ENCODE measurements around the gene SPA17. TPM values are rescaled to one million over a fixed set of nuclear protein-coding genes. Genes with fewer than 3 reads are reported as not detected.

Gene SPA17
- total and polyA plus RNA-seq, 7 donors: 2.3 to 23.8 (median 7.1) TPM

DNA sequence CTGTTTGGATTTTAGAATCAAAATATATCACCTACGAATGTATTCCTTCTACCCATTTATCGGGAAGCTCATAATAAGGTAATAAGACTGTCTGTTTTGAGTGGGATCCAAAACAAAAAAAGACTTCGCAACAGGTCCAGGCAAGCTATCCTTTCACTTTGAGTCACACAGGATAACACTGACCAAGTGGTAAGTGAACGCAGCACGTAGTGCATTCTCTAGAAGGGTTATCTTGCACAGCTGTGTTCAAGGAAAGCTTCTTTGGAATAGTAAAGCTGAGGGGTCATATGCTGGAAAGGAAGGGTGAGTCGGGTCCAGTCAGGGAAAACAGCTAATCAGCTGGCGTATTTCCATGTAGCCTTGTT is 43.7 kb downstream of the SPA17 start:
- no peaks in the 10 kb centered on the region for H3K9me3 ChIP-seq
- intact Hi-C loops (cut with DNase I): no loop called here
- TF ChIP-seq POLR2AphosphoS5 (IDR thresholded peaks at IDR 0.05): no peak
- no peak for DNase-seq
- H3K27ac ChIP-seq: peak overlapping the region in 1 of 4 donors; percentile 20
- peaks cover 0 to 13% (median 9%) of the 10 kb centered on the region in 4 donors for H3K4me1 ChIP-seq
- WGBS, 2 donors: 61 to 72% methylated on average over 7 of the region's 7 CpGs
- H3K36me3 ChIP-seq: no peaks in the 10 kb centered on the region
- H3K4me3 ChIP-seq: peak overlapping the region in 3 of 4 donors; percentile 35 to 43 (median 40)
- H3K27me3 ChIP-seq: peaks cover 6 to 66% (median 33%) of the 10 kb centered on the region in 3 donors

DNA sequence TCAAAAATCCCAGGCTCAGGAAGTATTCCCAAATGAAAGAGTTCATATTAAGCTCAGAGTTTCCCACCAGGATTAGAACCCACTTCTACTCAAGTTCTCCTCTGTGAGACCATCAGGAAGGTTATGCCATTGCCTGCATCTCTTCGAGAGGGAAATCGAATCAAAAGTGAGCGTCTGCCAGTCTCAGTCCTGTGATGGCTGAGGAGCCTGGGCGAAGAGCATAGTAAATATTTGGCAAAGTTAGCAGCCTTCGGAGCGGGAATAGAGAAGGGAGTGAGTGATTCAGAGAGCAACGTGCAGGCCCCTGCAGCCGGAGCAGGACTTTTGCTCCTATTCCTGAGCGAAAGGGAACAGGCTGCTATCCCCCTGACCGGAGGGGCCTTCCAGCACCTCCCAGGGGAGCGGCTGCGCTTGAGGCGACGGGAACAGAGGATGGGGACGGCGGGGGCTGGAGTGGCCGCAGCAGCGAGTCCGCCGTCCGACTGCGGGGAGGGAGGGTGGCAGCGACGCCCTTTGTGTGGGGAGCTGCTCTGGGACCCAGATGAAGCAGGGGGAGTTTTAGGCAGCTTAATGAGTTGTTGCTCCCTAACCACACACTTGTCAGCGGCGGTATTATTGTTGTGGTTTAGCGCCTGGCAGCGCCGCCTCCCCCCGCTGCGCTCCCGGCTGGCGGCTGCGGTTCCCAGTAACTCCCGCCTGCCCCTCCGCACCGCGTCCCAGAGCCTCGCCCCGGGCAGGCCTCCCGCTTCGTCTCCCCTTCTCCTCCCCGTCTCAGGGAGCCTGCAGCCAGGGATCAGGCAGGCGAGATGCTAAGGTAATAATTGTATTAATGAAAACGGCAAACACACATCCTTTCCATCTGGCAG is 44.3 kb downstream of the SPA17 start:
- H3K4me1 ChIP-seq: peaks cover 0 to 13% (median 9%) of the 10 kb centered on the region in 4 donors
- intact Hi-C loops (cut with DNase I): no loop called here
- no peak for DNase-seq
- no peaks in the 10 kb centered on the region for H3K9me3 ChIP-seq
- H3K27ac ChIP-seq: peak overlapping the region in 1 of 4 donors; percentile 20
- peaks cover 6 to 72% (median 33%) of the 10 kb centered on the region in 3 donors for H3K27me3 ChIP-seq
- peak overlapping the region; percentile 8 to 43 (median 38) for H3K4me3 ChIP-seq
- no peak for TF ChIP-seq CTCF (IDR thresholded peaks at IDR 0.05)
- TF ChIP-seq POLR2A (IDR thresholded peaks at IDR 0.05): no peak
- TF ChIP-seq EP300 (IDR thresholded peaks at IDR 0.05): no peak
- no peak for TF ChIP-seq POLR2AphosphoS5 (IDR thresholded peaks at IDR 0.05)
- WGBS, 2 donors: 1% methylated on average over 45 of the region's 45 CpGs
- H3K36me3 ChIP-seq: no peaks in the 10 kb centered on the region

DNA sequence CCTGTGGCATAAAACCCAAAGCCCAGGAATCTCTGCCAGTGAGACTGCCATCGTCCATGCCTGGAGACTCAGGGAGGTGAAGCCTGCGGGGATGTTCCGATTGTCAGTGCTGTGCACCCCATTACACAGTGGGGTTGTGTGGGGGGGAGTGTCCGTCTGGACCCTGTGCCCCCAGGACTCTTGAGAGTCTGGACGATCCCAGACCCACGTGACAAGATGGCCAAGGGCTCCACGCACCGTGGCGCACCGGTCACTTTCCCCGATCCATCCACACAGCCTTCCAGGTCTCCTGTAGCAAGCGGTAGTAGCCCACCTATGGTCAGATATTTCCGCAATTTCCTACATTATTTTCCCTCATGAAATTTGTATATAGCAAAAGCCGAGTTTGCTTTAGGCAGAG is 45.1 kb downstream of the SPA17 start:
- intact Hi-C loops (cut with DNase I): no loop called here
- TF ChIP-seq CTCF (IDR thresholded peaks at IDR 0.05) (no peak), EP300 (IDR thresholded peaks at IDR 0.05) (no peak), POLR2AphosphoS5 (IDR thresholded peaks at IDR 0.05) (no peak), POLR2A (IDR thresholded peaks at IDR 0.05) (no peak)
- Histone ChIP-seq H3K27ac (no peak overlapping the region), H3K9me3 (no peaks in the 10 kb centered on the region), H3K27me3 (peaks cover 6 to 75% (median 33%) of the 10 kb centered on the region in 3 donors), H3K4me1 (peaks cover 0 to 13% (median 9%) of the 10 kb centered on the region in 4 donors), H3K36me3 (no peaks in the 10 kb centered on the region), H3K4me3 (no peak overlapping the region)
- 70 to 73% methylated on average over 14 of the region's 14 CpGs for WGBS, 2 donors
- no peak for DNase-seq

DNA sequence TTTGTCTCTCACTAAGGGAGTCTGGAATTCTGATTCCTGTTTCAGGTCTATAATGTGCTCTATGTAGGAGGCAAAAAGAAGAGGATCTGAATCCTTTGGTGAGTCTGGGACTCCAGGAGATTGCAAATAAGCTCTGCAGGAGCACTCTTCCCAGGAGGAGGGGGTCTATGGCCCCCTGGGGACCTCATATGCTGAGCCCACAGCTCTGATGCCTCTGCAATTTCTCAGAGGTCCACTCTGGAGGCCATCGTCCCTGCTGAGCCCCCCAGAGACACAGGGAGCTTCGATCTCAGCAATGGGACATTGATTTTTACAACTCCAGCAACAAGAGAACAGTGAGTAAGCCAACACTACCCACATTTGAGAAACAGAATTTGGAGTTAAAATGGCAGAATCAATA is 45.8 kb downstream of the SPA17 start:
- Histone ChIP-seq H3K27ac (no peak overlapping the region), H3K4me3 (no peak overlapping the region), H3K9me3 (no peaks in the 10 kb centered on the region), H3K4me1 (peaks cover 0 to 13% (median 9%) of the 10 kb centered on the region in 4 donors), H3K27me3 (peaks cover 6 to 81% (median 33%) of the 10 kb centered on the region in 3 donors), H3K36me3 (no peaks in the 10 kb centered on the region)
- intact Hi-C loops (cut with DNase I): no loop called here
- 67 to 83% methylated on average over 2 of the region's 2 CpGs for WGBS, 2 donors
- no peak for TF ChIP-seq EP300 (IDR thresholded peaks at IDR 0.05)
- DNase-seq: no peak

- intact Hi-C loops (cut with DNase I): no loop called here
- no peaks in the 10 kb centered on the region for H3K9me3 ChIP-seq
- H3K4me3 ChIP-seq: no peak overlapping the region
- no peak overlapping the region for H3K27ac ChIP-seq
- DNase-seq: no peak
- H3K4me1 ChIP-seq: peaks cover 0 to 13% (median 9%) of the 10 kb centered on the region in 4 donors
- TF ChIP-seq CTCF (IDR thresholded peaks at IDR 0.05) (no peak), POLR2A (IDR thresholded peaks at IDR 0.05) (no peak), EP300 (IDR thresholded peaks at IDR 0.05) (no peak), POLR2AphosphoS5 (IDR thresholded peaks at IDR 0.05) (no peak)
- peaks cover 6 to 98% (median 29%) of the 10 kb centered on the region in 3 donors for H3K27me3 ChIP-seq
- H3K36me3 ChIP-seq: no peaks in the 10 kb centered on the region
- WGBS, 2 donors: 36 to 77% methylated on average over 6 of the region's 6 CpGs
These were observed 48.5 kb downstream of the SPA17 start for GRCh38 chr11:124722176-124722575.

Data from sigmoid colon (tissue), 7 donors.